Measurements from ENCODE around the gene PDE3B.
"Not testable (repeated sequence)": the region's sequence is repeated elsewhere in the genome, so short reads cannot be mapped to it uniquely, and the experiment has no call there.

Gene PDE3B

GRCh38 chr11:14673824-14674405 lies 30.3 kb downstream of the PDE3B start:
- no peak for DNase-seq (ENCODE audit: low read depth in 1 of 2, low spot score in 1 of 2)

- DNase-seq (ENCODE audit: low read depth in 1 of 2, low spot score in 1 of 2) = no peak
These were observed 32.5 kb downstream of the PDE3B start for GRCh38 chr11:14676068-14676467.

GRCh38 chr11:14677146-14677545 lies 33.5 kb downstream of the PDE3B start:
- no peak for DNase-seq (ENCODE audit: low read depth in 1 of 2, low spot score in 1 of 2)

GRCh38 chr11:14678350-14678749 lies 34.7 kb downstream of the PDE3B start:
- DNase-seq (ENCODE audit: low read depth in 1 of 2, low spot score in 1 of 2) = no peak

GRCh38 chr11:14679662-14680061 lies 36.1 kb downstream of the PDE3B start:
- DNase-seq (ENCODE audit: low read depth in 1 of 2, low spot score in 1 of 2) = no peak

GRCh38 chr11:14684234-14684915 lies 40.8 kb downstream of the PDE3B start:
- not testable (repeated sequence) for DNase-seq (ENCODE audit: low read depth in 1 of 2, low spot score in 1 of 2)

GRCh38 chr11:14687456-14687855 lies 43.9 kb downstream of the PDE3B start:
- no peak for DNase-seq (ENCODE audit: low read depth in 1 of 2, low spot score in 1 of 2)

- DNase-seq (ENCODE audit: low read depth in 1 of 2, low spot score in 1 of 2) = no peak
These were observed 44.5 kb downstream of the PDE3B start for GRCh38 chr11:14687943-14688627.

- DNase-seq (ENCODE audit: low read depth in 1 of 2, low spot score in 1 of 2) = not testable (repeated sequence)
These were observed 52.1 kb downstream of the PDE3B start for GRCh38 chr11:14695656-14696055.

- DNase-seq (ENCODE audit: low read depth in 1 of 2, low spot score in 1 of 2) = no peak
These were observed 55.2 kb downstream of the PDE3B start for GRCh38 chr11:14698771-14699170.

GRCh38 chr11:14700593-14700992 lies 57.0 kb downstream of the PDE3B start:
- DNase-seq (ENCODE audit: low read depth in 1 of 2, low spot score in 1 of 2) = no peak

- DNase-seq (ENCODE audit: low read depth in 1 of 2, low spot score in 1 of 2) = no peak
These were observed 59.2 kb downstream of the PDE3B start for GRCh38 chr11:14702760-14703159.

- no peak for DNase-seq (ENCODE audit: low read depth in 1 of 2, low spot score in 1 of 2)
These were observed 60.1 kb downstream of the PDE3B start for GRCh38 chr11:14703731-14704130.

GRCh38 chr11:14705067-14705466 lies 61.5 kb downstream of the PDE3B start:
- DNase-seq (ENCODE audit: low read depth in 1 of 2, low spot score in 1 of 2) = no peak

- no peak for DNase-seq (ENCODE audit: low read depth in 1 of 2, low spot score in 1 of 2)
These were observed 70.1 kb downstream of the PDE3B start for GRCh38 chr11:14713496-14714244.

- not testable (repeated sequence) for DNase-seq (ENCODE audit: low read depth in 1 of 2, low spot score in 1 of 2)
These were observed 72.1 kb downstream of the PDE3B start for GRCh38 chr11:14715669-14716068.

GRCh38 chr11:14722496-14722895 lies 78.9 kb downstream of the PDE3B start:
- DNase-seq (ENCODE audit: low read depth in 1 of 2, low spot score in 1 of 2) = no peak

GRCh38 chr11:14725150-14725549 lies 81.5 kb downstream of the PDE3B start:
- DNase-seq (ENCODE audit: low read depth in 1 of 2, low spot score in 1 of 2) = no peak

GRCh38 chr11:14727215-14727614 lies 83.6 kb downstream of the PDE3B start:
- DNase-seq (ENCODE audit: low read depth in 1 of 2, low spot score in 1 of 2) = no peak

- DNase-seq (ENCODE audit: low read depth in 1 of 2, low spot score in 1 of 2) = no peak
These were observed 84.1 kb downstream of the PDE3B start for GRCh38 chr11:14727746-14728145.

GRCh38 chr11:14740539-14740938 lies 96.9 kb downstream of the PDE3B start:
- not testable (repeated sequence) for DNase-seq (ENCODE audit: low read depth in 1 of 2, low spot score in 1 of 2)

- no peak for DNase-seq (ENCODE audit: low read depth in 1 of 2, low spot score in 1 of 2)
These were observed 97.6 kb downstream of the PDE3B start for GRCh38 chr11:14741195-14741594.
